ENCODE data around the gene ECM1. TPM values are rescaled to one million over a fixed set of nuclear protein-coding genes. Genes with fewer than 3 reads are reported as not detected.

ECM1 gene
- total RNA-seq, 1 experiment from 2014 or later = 3.7 TPM

- H3K4me2 ChIP-seq (ENCODE audit: low read length) = no peak overlapping the region
- ChIA-PET CTCF (no interaction called here), POLR2A (ENCODE audit: unreplicated experiment) (no interaction called here)
- H3K79me2 ChIP-seq (ENCODE audit: low read length) = no peaks in the 10 kb centered on the region
- H3K27me3 ChIP-seq (ENCODE audit: low read length) = no peaks in the 10 kb centered on the region
- no peak overlapping the region for H2AFZ ChIP-seq (ENCODE audit: low read length)
- no peak overlapping the region for H3K27ac ChIP-seq (ENCODE audit: low read length)
- intact Hi-C loops (cut with micrococcal nuclease) = no loop called here
- no peaks in the 10 kb centered on the region for H3F3A ChIP-seq (ENCODE audit: low read length, unreplicated experiment)
- no TSS peak for BruUV-seq (replicated peaks)
- DNase-seq (no peak), ATAC-seq (no peak)
- no peak overlapping the region for H3K9ac ChIP-seq (ENCODE audit: low read length)
- no peak for TF ChIP-seq EZH2 (IDR thresholded peaks at IDR 0.05; ENCODE audit: low read length, unreplicated experiment)
- TF ChIP-seq, protein P1, sequence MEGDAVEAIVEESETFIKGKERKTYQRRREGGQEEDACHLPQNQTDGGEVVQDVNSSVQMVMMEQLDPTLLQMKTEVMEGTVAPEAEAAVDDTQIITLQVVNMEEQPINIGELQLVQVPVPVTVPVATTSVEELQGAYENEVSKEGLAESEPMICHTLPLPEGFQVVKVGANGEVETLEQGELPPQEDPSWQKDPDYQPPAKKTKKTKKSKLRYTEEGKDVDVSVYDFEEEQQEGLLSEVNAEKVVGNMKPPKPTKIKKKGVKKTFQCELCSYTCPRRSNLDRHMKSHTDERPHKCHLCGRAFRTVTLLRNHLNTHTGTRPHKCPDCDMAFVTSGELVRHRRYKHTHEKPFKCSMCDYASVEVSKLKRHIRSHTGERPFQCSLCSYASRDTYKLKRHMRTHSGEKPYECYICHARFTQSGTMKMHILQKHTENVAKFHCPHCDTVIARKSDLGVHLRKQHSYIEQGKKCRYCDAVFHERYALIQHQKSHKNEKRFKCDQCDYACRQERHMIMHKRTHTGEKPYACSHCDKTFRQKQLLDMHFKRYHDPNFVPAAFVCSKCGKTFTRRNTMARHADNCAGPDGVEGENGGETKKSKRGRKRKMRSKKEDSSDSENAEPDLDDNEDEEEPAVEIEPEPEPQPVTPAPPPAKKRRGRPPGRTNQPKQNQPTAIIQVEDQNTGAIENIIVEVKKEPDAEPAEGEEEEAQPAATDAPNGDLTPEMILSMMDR (conservative IDR thresholded peaks at IDR 0.05; ENCODE audit: low read depth, low read length) = no peak
- no peak for TF ChIP-seq EZH2phosphoT487 (IDR thresholded peaks at IDR 0.05; ENCODE audit: borderline replicate concordance, low read length)
- H4K20me1 ChIP-seq (ENCODE audit: low read length) = no peaks in the 10 kb centered on the region; the same call in 1 of the 2 replicates
- H3K9me2 ChIP-seq (replicated peaks; ENCODE audit: low read length) = no peaks in the 10 kb centered on the region
- H3K4me3 ChIP-seq (ENCODE audit: low read length) = no peak overlapping the region
- peaks cover 10% of the 10 kb centered on the region for H3K4me1 ChIP-seq (ENCODE audit: insufficient read depth, low read length)
- no peaks in the 10 kb centered on the region for H3K9me3 ChIP-seq (ENCODE audit: low read length)
- peaks cover 36% of the 10 kb centered on the region for H3K36me3 ChIP-seq (ENCODE audit: low read depth, low read length)
Measured at GRCh38 chr1:150473659-150474058, 34.2 kb upstream of the ECM1 start.

DNA sequence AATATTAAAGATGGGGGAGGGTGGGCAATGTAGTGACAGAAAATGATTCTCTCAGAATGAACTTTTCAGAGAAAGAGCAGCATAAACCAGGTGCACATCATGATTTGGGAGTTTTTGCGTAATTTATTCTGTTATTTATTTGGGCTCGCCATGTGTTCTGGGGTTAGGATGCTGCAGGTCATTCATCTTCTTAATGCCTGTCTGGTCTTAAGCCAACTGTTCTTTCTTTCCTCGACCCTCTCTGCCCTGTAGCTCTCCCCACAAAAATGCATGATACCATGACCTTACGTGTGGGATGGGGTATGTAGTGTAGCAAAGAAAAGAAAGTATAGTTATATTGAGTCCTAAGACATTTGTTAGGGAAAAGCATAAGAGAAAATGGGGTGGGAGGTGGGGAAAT is 33.0 kb upstream of the ECM1 start:
- H3K4me2 ChIP-seq (ENCODE audit: low read length) = no peak overlapping the region
- H3K9me3 ChIP-seq (ENCODE audit: low read length) = no peaks in the 10 kb centered on the region
- H3K4me1 ChIP-seq (ENCODE audit: insufficient read depth, low read length) = peaks cover 10% of the 10 kb centered on the region
- ChIA-PET CTCF (no interaction called here), POLR2A (ENCODE audit: unreplicated experiment) (no interaction called here)
- DNase-seq (no peak), ATAC-seq (no peak)
- H3K36me3 ChIP-seq (ENCODE audit: low read depth, low read length) = peaks cover 36% of the 10 kb centered on the region
- H3K9me2 ChIP-seq (replicated peaks; ENCODE audit: low read length) = no peaks in the 10 kb centered on the region
- intact Hi-C loops (cut with micrococcal nuclease) = no loop called here
- no peak overlapping the region for H3K27ac ChIP-seq (ENCODE audit: low read length)
- H3F3A ChIP-seq (ENCODE audit: low read length, unreplicated experiment) = no peaks in the 10 kb centered on the region
- no peaks in the 10 kb centered on the region for H3K79me2 ChIP-seq (ENCODE audit: low read length)
- BruUV-seq (replicated peaks) = no TSS peak
- H2AFZ ChIP-seq (ENCODE audit: low read length) = no peak overlapping the region
- TF ChIP-seq, protein P1 (conservative IDR thresholded peaks at IDR 0.05; ENCODE audit: low read depth, low read length) = no peak
- TF ChIP-seq EZH2 (IDR thresholded peaks at IDR 0.05; ENCODE audit: low read length, unreplicated experiment) (no peak), EZH2phosphoT487 (IDR thresholded peaks at IDR 0.05; ENCODE audit: borderline replicate concordance, low read length) (no peak)
- no peak overlapping the region for H3K4me3 ChIP-seq (ENCODE audit: low read length)
- no peaks in the 10 kb centered on the region for H3K27me3 ChIP-seq (ENCODE audit: low read length)
- no peak overlapping the region for H3K9ac ChIP-seq (ENCODE audit: low read length)
- no peaks in the 10 kb centered on the region; the same call in 1 of the 2 replicates for H4K20me1 ChIP-seq (ENCODE audit: low read length)

DNA sequence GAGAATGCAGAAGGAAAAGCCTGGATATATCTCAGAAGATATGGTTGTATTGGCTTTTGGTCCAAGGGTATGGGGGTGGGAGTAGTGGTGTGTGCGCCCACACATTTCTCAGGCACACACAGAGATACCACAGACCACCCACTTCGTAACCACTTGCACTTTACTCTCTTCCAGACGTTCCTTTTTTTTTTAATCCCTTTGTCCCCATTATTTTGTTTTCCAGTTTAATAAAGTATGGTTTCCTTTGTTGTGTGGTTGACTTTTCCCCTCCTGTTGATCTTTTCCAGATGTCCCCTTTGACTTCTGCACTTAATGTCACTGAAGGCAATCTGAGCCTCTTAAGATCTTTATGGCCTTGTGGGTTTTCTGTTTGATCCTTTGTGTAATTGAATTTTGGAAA is 31.2 kb upstream of the ECM1 start:
- Histone ChIP-seq H3K4me1 (ENCODE audit: insufficient read depth, low read length) (peaks cover 10% of the 10 kb centered on the region), H3K9me2 (replicated peaks; ENCODE audit: low read length) (no peaks in the 10 kb centered on the region), H3K4me3 (ENCODE audit: low read length) (no peak overlapping the region), H3K79me2 (ENCODE audit: low read length) (no peaks in the 10 kb centered on the region), H3K4me2 (ENCODE audit: low read length) (no peak overlapping the region), H3K36me3 (ENCODE audit: low read depth, low read length) (peaks cover 18% of the 10 kb centered on the region), H3K9me3 (ENCODE audit: low read length) (no peaks in the 10 kb centered on the region), H2AFZ (ENCODE audit: low read length) (no peak overlapping the region), H3F3A (ENCODE audit: low read length, unreplicated experiment) (no peaks in the 10 kb centered on the region), H3K27me3 (ENCODE audit: low read length) (no peaks in the 10 kb centered on the region), H3K9ac (ENCODE audit: low read length) (no peak overlapping the region), H3K27ac (ENCODE audit: low read length) (no peak overlapping the region), H4K20me1 (ENCODE audit: low read length) (no peaks in the 10 kb centered on the region; the same call in 1 of the 2 replicates)
- ChIA-PET CTCF (no interaction called here), POLR2A (ENCODE audit: unreplicated experiment) (no interaction called here)
- no TSS peak for BruUV-seq (replicated peaks)
- no peak for DNase-seq
- ATAC-seq = no peak
- intact Hi-C loops (cut with micrococcal nuclease) = no loop called here
- no peak for TF ChIP-seq EZH2phosphoT487 (IDR thresholded peaks at IDR 0.05; ENCODE audit: borderline replicate concordance, low read length)
- TF ChIP-seq, protein P1 (conservative IDR thresholded peaks at IDR 0.05; ENCODE audit: low read depth, low read length) = no peak
- no peak for TF ChIP-seq EZH2 (IDR thresholded peaks at IDR 0.05; ENCODE audit: low read length, unreplicated experiment)
